Effector CD8-positive, alpha-beta T cell (primary cell): ENCODE data around the gene SERPINA12.
"Not testable (repeated sequence)": the region's sequence is repeated elsewhere in the genome, so short reads cannot be mapped to it uniquely, and the experiment has no call there.

Experiments
- DNase-seq: peaks from one replicate; lab custom pipeline; 2025; lab: John Stamatoyannopoulos, UW

The SERPINA12 gene

DNA sequence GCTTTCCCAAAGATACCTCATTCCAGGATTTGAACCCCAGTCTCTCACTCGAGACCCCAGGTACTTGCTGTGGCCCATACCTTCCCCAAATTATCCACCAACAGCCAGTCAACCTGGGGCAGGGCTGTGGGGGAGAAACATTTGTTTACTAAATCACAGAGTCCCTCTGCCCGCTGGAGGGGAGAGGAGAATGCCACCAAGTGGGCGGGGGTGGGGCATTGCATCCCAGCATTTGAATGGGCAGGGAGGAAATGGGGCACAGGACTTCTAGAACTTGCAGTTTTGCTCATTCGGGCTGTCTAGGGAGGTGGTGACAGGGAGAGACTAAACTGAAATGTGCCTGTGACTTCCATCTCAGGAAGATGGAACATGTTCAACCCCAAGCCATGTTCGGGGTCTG, 22.4 kb downstream of the SERPINA12 start:
- DNase-seq, result no peak

DNA sequence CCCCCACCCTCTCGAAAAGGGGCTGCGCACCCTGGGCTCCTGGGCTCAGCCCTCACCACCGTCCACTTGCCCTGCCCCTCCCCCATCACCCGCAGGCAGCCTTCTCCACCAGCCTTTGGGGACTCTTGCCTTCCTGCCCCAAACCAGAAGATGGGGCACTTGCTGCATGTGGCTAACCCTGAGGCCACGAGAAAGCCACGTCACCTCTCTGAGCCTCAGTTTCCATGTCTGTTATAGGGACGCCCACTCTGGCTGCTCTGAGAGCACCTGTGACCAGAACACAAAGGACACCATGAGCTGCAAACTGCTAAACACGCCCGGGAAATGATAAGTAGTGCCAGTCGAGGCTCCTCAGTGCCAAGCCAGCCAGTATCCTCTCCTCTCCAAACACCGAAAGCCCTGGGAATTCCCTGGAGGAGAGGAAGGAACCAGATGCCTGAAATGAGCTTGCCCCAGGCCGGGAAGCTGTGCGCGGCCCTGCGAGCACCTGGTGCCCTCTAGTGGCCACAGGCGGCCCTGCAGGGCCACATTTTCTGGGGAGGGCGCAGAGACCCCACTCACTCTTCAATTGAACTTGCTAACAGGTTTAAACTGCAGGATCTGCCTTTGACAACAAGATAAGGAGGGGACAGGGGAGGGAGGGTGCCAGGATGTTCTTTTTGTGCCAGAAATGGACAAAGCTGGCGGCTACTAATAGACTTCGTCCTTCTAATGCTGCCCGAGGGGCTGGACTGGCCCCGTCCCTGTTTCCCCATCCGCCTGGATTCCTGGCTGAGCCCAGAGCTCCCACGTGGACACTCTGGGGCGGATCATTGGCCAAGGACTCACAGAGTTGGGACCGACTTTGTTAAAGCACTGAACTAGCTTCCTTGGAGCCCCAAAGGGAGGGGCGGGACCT, 23.1 kb downstream of the SERPINA12 start:
- DNase-seq, result no peak

DNA sequence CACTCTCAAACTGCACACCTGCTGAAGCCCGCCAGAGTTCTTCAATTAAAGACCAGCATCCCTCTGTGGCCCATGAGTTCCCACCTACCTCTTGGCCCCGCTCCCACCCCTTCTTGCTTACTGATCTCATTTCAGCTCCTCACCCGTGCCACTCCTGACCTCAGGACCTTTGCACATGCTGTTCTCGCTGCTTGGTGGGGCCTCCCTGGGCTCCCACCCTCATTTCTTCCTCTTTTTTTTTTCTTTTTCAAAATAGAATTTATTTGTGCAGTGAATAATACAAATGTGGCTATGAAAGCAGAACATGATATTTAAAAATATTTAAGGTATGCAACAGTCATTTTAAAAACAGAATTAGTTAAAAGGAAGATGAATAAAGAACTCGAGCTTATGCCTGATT, 24.8 kb downstream of the SERPINA12 start:
- DNase-seq, result no peak

DNA sequence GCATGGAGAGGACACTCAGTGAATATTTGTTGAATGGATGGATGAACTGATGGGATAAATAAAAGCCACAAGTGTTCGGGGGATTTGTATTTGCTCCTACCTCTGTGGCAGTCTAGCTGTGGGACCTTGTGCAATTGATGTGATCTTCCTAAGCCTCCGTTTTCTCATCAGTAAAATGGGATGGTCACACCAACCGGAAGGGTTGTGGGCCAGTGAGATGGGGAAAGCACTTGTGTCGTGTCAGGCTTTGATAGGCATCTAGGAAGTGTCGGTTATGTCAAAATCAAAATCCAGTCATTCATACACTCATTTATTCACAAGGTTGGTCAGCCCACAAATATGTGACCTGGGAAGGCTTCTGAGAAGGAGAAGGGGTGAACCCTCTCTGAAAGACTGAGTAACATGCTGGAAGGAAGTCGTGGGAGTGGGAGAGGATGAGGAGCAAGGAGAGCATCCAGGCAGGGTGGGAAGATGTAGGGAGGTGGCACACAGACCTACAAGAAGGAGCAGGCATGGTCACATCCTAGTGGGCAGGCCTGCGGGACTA, 25.5 kb downstream of the SERPINA12 start:
- DNase-seq, result no peak

DNA sequence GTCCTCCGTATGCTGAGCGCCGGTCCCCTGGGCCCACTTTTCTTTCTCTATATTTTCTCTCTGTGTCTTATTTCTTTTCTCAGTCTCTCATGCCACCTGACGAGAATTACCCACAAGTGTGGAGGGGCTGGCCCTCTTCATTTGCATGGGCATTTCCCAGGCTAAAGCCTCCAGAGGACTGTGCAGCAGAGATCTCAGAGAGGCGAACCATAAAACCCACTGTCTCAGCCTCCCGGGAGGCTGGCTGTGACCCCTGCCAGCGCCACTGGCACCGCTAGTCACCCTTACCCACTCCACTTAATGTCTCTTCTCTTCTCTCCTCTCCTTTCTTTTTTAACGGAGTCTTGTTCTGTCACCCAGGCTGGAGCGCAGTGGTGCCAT, 26.2 kb downstream of the SERPINA12 start:
- no peak for DNase-seq

DNA sequence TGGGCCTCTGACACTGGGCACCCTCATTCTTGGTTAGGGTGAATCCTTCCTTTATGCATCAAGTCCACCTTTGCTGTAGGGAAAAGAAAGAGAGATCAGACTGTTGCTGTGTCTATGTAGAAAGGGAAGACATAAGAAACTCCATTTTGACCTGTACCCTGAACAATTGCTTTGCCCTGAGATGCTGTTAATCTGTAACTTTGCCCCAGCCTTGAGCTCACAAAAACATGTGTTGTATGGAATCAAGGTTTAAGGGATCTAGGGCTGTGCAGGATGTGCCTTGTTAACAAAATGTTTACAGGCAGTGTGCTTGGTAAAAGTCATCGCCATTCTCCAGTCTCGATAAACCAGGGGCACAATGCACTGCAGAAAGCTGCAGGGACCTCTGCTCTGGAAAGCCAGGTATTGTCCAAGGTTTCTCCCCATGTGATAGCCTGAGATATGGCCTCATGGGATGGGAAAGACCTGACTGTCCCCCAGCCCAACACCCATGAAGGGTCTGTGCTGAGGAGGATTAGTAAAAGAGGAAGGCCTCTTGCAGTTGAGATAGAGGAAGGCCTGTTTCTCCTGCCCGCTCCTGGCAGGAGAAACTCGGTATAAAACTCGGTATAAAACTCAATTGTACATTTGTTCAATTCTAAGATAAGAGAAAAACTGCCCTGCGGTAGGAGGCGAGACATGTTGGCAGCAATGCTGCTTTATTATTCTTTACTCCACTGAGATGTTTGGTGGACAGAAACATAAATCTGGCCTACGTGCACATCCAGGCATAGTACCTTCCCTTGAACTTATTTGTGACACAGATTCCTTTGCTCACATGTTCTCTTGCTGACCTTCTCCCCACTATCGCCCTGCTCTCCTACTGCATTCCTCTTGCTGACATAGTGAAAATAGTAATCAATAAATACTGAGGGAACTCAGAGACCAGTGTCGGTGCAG, 26.9 kb downstream of the SERPINA12 start:
- DNase-seq, result not testable (repeated sequence)

DNA sequence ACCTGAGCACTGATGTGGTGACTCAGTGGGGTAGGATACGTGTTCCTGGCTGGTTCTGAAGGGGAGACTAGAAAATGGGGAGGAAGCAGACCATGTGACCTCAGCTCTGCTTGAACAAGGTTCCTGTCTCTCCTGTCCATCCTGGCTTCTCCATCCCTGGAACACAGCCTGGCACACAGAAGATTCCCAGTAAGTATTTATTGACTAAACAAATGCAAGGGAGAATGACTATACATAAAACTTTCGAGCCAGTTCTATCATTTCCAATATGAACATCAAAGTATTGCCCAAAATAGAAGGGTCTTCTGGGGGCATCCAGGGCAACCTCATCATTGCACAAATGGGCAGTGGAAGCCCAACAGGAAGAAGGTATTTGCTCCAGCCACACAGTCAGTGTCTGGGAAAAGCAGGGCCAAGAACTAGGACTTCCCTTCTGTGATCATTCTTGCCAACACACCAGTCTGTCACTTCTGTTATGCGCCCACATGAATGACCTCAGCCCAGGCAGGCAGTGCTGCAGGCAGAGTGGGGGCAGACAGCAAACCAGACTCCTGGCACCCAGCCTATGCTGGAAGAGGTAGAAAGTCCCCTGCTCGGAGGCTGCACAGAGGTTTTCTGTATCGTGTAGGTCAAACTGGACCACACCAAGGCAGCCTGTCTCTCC, 27.7 kb downstream of the SERPINA12 start:
- DNase-seq, result no peak

DNA sequence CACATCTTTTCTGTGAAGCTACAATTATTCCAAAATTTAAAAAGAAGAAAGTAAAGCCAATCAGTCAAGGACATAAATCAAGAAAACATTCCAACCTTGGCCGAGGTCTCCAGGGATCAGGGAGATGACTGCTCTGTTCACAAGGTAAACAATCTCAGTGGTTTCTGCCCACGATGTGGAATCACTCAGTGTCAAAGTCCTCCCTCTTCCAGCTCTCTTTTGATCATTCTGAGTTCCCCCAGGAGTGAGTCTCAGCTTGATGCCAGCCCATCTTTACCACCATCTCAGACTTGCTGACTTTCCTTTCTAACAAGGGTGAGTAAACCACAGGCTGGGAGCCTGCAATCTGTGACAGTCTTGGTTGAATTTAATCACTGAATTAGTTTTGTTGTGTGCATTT, 28.5 kb downstream of the SERPINA12 start:
- DNase-seq, result no peak

DNA sequence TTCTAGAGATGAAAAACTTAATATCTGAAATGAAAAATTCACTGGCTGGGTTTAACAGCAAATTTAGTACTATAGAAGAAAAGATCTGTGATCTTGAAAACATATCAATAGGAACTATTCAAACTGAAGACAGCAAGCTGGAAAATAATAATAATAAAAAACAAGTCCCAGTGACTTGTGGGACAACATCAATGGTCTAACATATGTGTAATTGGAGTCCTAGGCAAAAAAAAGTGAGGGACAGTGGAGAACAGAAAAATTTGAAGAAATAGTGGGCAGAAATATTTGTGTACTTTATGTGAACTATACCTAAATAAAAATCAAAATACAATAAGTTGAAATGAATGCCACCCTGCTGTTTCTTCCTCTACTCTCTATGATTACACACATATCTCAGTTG, 30.8 kb downstream of the SERPINA12 start:
- no peak for DNase-seq

DNA sequence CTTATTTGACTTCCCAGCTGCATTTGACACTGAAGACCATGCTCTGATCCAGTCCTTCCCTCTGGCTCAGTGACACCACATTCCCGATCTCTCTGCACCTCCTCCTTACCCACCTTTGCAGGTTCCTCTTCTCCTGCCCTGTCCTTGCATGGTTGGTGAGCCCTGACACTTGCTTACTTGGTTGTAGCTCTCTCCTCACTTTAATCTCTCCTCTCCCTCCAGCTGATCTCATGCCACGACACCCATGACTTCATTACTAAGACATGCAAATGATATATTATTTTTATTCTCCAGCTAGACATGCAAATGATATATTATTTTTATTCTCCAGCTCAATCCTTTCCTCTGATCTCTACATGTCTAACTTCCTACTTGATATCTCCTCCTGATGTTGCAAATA, 33.2 kb downstream of the SERPINA12 start, which contains the start of gene SERPINA9:
TSS of gene SERPINA9 (minus strand) at position 175 of the 400 bp plus-strand sequence. CDS start 6,357 bp downstream, outside the sequence.
- DNase-seq, result no peak

DNA sequence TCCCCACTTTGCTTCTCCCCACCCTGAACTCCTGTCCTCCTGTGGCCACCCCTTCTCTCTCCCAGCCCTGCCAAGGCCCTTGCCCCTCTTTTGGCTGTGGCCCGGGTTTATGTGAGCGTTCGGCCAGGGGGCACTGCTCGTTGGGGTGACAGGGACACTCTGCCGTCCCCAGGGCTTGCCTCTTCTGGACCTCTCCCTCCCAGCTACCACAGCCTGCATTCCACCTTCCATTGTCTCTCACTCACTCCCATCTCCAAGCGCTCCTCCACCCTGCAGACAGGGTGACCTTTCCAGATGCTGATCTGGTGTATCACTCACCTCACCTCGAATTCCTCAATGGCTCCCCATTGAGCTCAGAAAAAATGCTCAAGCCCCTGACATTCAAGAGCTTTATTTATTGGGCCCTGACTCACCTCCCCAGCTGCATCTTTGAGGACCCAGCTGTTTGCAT, 34.7 kb downstream of the SERPINA12 start:
- no peak for DNase-seq

DNA sequence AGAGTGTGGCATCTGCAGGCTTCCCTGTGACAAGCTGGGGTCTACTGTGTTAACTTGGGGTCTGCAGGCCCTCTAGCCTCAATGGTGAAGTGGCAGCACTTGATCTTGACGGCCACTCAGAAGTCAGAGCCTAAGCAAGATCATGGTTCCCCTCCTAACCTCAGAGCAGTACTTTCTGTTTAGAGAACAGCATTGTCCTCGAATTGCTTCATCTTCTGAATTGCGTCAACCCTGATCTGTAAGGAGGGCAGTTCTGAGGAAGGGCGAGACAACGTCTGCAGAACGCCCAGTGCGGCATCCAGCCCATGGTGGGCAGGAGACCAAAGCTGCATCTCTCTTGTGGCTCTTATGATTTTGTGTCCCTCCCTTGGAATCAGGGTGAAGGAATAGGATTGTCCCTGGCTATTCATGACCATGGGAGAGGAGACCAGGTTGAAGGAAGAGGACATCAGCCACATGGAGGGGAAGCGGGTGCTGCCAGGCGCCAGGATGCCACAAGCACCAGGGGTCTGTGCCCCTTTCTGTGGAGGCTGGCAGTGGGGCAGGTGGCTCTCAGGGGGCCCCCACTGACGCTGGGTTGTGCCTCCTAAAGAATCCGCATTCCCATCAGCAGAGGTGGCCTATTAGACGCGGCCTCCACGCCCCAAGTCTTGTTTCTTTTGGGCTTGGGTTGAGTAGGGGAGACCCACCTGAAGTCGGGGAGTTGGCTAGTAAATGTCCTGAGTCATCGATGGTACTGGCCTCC, 35.4 kb downstream of the SERPINA12 start:
- DNase-seq, result no peak

DNA sequence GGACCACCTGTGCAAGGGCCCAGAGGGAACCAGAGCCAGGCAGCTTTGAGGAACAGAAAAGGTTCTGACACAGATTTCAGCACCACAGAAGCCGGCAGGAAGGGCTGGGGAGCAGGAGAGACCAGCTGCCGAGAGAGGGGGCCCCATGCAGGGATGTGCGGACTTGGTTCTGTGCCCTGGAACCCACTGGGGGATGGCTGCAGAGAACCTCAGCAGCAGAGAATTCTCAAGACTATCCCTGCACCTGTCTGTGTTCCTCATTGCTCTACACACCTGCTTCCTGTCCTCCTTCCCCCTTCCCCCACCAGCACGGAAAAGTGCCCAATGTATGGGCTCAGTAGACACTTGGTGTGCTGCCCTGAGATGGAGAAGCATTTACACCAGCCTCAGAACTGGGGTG, 36.4 kb downstream of the SERPINA12 start:
- DNase-seq, result no peak

DNA sequence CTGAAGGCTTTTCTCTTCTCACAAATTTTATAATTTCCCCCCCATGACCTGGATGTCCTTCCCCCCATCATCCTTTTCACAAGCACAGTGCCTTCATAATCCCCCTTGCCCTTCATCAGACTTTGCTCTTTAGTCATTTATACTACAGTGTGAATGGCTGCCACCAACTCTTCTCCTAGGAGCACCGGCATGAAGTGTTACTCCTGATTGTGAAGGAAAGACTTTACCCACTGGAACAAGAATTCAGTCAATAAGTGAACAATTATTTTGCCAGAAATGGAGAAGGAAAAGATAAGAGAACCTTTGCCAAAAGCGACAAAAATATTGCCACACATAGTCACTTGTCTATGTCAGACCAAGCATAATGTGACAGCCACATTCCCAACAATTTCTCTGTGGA, 38.2 kb downstream of the SERPINA12 start:
- no peak for DNase-seq

DNA sequence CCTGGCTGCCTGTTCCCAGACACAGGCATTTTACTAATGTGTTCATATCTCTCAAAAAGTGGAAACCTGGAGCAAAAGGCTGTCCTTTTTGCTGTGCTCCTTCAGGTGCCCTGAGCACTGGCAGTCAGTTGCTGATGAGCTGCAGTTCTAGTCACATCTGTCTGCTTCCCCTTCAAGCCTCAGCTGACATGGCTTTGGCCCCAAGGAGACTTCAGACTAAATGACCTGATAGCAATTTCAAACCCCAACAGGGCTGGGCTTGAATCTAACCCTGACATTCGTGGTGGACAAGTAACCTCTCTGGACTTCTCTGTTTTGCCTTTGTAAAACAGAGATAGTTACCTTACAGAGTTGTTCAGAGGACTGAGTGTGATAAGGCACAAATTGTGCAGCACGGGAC, 39.0 kb downstream of the SERPINA12 start:
- DNase-seq, result no peak

DNA sequence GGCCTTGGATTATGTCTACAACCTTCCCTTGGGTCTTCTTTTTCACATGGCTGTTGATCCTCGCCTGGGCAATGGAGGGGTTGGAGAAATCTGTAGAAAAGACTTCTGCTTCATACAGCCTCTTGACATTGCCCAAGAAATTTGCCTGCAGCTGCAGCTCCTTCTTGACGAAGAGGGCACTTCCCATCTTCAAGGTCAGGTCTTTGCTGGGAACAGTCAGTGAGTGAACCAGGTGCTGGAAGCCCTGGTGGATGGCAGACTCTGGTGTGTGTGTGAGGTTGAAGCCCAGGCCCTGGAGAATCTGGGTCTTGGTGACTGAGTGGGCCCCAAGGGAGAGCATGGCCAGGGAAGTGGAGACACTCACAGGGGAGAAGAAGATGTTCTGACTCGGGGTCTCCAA, 40.0 kb downstream of the SERPINA12 start:
- DNase-seq, result no peak

DNA sequence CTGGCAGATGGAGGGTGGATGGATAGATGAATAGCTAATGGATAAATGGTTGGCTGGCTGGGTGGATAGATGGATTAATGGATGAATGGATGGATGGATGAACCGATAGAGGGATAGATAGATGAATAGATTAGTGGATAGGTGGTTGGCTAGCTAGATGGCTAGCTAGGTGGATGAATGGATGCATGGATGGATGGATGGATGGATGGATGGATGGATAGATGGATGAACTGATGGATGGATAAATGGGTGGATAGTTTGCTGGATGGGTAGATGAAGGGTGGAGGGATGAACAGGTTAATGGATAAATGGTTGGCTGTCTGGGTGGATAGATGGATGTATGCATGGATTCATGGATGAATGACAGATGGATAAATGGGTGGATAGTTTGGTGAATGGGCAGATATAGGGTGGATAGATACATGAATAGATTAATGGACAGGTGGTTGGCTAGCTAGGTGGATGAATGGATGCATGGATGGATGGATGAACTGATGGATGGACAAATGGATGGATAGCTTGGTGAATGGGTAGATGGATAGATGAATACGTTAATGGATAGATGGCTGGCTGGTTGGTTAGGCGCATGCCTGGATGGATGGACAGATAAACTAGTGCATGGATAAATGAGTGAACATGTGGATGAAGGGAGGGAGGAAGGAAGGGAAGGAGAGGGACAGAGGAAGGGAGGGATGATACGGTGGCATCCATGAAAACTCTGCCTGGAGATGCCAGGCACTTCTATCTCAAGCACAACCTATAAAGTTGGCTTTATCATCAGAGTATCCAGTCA, 41.3 kb downstream of the SERPINA12 start:
- DNase-seq, result no peak

DNA sequence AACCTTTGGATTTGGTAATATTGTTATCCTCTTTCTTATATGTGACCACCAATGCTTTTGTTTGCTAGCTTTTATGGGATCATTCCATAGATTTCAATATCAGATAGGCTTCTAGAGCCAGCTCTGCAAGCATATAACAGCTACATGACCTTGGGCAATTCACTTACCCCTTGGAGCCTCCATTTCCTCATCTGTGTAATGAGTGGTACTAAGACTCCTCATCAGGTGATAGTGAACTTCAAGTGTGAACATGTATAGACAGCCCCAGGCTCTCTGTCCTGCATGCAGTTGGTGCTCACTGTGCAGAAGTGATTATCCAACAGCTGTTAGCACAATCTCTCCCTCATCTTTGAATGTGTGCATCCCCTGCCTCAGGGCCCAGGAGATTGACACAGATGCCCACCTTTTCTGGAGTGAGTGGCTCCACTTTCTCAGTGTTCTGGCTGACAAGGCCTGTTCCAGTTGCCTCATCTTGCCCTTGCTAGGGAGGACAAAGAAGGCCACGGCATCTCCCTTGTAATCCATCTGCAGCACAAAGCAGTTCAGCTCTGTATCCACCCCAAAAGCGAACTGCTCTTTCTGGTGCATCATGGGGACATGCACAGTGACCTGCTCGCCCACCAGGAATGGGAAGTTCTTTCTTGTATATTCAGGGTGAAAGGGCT, 42.4 kb downstream of the SERPINA12 start:
- DNase-seq, result no peak

DNA sequence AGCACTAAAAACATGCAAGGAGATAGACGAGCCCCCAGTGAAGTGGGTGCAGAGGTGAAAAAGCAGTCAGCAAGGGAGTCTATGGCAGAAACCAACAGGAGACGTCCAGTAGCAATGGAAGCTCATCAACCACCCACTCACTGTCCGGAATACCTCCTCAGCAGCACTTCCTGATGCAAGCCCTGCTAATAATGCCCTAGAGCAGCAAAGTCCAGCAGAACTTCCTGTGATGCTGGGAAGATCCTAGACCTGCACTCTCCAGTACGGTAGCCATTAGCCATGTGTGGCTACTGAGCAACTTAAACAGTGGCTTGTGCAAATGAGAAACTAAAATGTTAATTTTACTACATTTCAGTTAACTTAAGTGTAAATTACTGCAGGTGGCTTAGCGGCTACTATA, 44.2 kb downstream of the SERPINA12 start:
- DNase-seq, result no peak

DNA sequence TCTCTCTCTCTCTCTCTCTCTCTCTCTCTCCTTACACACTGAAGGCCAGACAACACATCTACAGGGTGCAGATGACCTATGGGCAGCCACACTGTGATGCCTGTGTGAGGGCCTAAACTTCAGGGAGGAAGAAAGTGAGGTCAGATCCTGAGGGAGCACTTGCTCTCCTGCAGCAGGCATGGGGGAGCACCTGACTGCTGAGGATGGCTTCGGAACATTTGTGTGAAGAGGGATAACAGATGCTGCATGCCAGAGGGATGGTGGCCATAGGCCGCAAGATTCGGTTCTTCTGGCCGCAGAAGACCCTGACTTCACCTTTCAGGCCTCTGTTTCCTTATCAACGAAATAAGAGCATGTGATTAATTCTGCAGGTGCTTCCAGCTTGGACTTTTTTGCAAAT, 45.0 kb downstream of the SERPINA12 start:
- no peak for DNase-seq
